Smooth muscle cell (in vitro differentiated cells): ENCODE results near the gene ARHGEF3. TPM values are rescaled to one million over a fixed set of nuclear protein-coding genes. Genes with fewer than 3 reads are reported as not detected.
A peak's percentile ranks its signal among the peaks of the same experiment; 100 is the strongest.

Source experiments
- DNase-seq: peaks from one replicate; lab custom pipeline; 2025; ENCODE audit not compliant: unreplicated experiment; lab: John Stamatoyannopoulos, UW
- H2AFZ ChIP-seq: fragments of 200-600 bp; sonication (generic); 2 replicates; pipeline ENCODE4 v1.6.0; 2016; ENCODE audit warnings: antibody characterized with exemption, low read depth, mild to moderate bottlenecking
- H3F3A ChIP-seq: fragments of 200-600 bp; sonication (generic); 2 replicates; pipeline ENCODE4 v1.6.0; 2017; ENCODE audit warnings: antibody characterized with exemption, low read depth
- H3K27ac ChIP-seq: fragments of 200-600 bp; sonication (generic); 2 replicates; pipeline ENCODE4 v1.5.1; 2016; ENCODE audit warnings: low read depth, mild to moderate bottlenecking
- H3K27me3 ChIP-seq: fragments of 200-600 bp; sonication (generic); 2 replicates; pipeline ENCODE4 v1.6.1; 2016; ENCODE audit warnings: low read depth, mild to moderate bottlenecking
- H3K36me3 ChIP-seq: fragments of 200-600 bp; sonication (generic); 2 replicates; pipeline ENCODE4 v1.5.1; 2016; ENCODE audit warnings: low read depth
- H3K4me1 ChIP-seq: fragments of 200-600 bp; sonication (generic); 2 replicates; pipeline ENCODE4 v1.5.1; 2016; ENCODE audit warnings: low read depth
- H3K4me2 ChIP-seq: fragments of 200-600 bp; sonication (generic); 2 replicates; pipeline ENCODE4 v1.6.0; 2016; ENCODE audit warnings: mild to moderate bottlenecking
- H3K4me3 ChIP-seq: fragments of 200-600 bp; sonication (generic); 2 replicates; pipeline ENCODE4 v1.5.1; 2016; ENCODE audit warnings: mild to moderate bottlenecking
- H3K79me2 ChIP-seq: fragments of 200-600 bp; sonication (generic); 2 replicates; pipeline ENCODE4 v1.6.0; 2016; ENCODE audit warnings: low read depth, mild to moderate bottlenecking
- H3K9ac ChIP-seq: fragments of 200-600 bp; sonication (generic); 2 replicates; pipeline ENCODE4 v1.6.0; 2016; ENCODE audit warnings: low read depth
- H3K9me3 ChIP-seq: fragments of 200-600 bp; sonication (generic); replicated peaks from 2 replicates; pipeline ENCODE4 v1.5.1; 2016; ENCODE audit warnings: low read depth
- H4K20me1 ChIP-seq: fragments of 200-600 bp; sonication (generic); 2 replicates; pipeline ENCODE4 v1.6.0; 2016; ENCODE audit warnings: low read depth
- CTCF ChIP-seq: fragments of 200-600 bp; sonication (generic); IDR thresholded peaks from 2 replicates; pipeline ENCODE4 v1.5.1; 2017; ENCODE audit warnings: borderline replicate concordance, mild to moderate bottlenecking, antibody characterized with exemption; ENCODE audit not compliant: insufficient read depth, poor library complexity, severe bottlenecking
- WGBS: methylation state at CpG from one replicate; pipeline ENCODE4 v1.1.7; 2016; ENCODE audit warnings: low lambda C conversion rate; 5-methylcytosine and 5-hydroxymethylcytosine counted together
- polyA plus RNA-seq: library from polyadenylated mRNA; unstranded; fragments of >200 nt; fragmentation: Nextera tagmentation; extraction: Ambion mirVana; gene quantifications from 2 replicates; pipeline ENCODE4 v1.2.1, GENCODE V29; 2016
- total RNA-seq: library from RNA; depleted of rRNA; stranded (reverse); fragments of >200 nt; gene quantifications from 2 replicates; pipeline ENCODE4 v1.2.3, GENCODE V29; 2014

ARHGEF3 gene
- total and polyA plus RNA-seq, 2 experiments from 2014 or later: 131 to 137 TPM

GRCh38 chr3:56823421-56823926, 21.7 kb upstream of the ARHGEF3 start:
- Histone ChIP-seq H3K9me3 (no peaks in the 10 kb centered on the region), H4K20me1 (no peaks in the 10 kb centered on the region), H3K79me2 (peaks cover 8% of the 10 kb centered on the region), H3K27me3 (no peaks in the 10 kb centered on the region), H3K9ac (no peak overlapping the region), H3K27ac (no peak overlapping the region), H3K4me1 (peaks cover 17% of the 10 kb centered on the region), H2AFZ (no peak overlapping the region), H3K4me3 (no peak overlapping the region), H3K36me3 (no peaks in the 10 kb centered on the region), H3F3A (peaks cover 8% of the 10 kb centered on the region), H3K4me2 (peak overlapping the region; percentile 43)
- no peak for TF ChIP-seq CTCF
- DNase-seq: no peak

- Histone ChIP-seq H2AFZ (no peak overlapping the region), H3K27me3 (no peaks in the 10 kb centered on the region), H3K27ac (no peak overlapping the region), H3K9ac (no peak overlapping the region), H3F3A (peaks cover 8% of the 10 kb centered on the region), H3K4me1 (peaks cover 17% of the 10 kb centered on the region), H3K79me2 (peaks cover 8% of the 10 kb centered on the region), H4K20me1 (no peaks in the 10 kb centered on the region), H3K36me3 (no peaks in the 10 kb centered on the region), H3K4me2 (no peak overlapping the region), H3K4me3 (no peak overlapping the region), H3K9me3 (no peaks in the 10 kb centered on the region)
- WGBS: 75% methylated on average over 7 of the region's 7 CpGs
- DNase-seq: no peak
- TF ChIP-seq CTCF: no peak
These were observed 20.8 kb upstream of the ARHGEF3 start for GRCh38 chr3:56822501-56822900.

- WGBS: 96% methylated on average over 2 of the region's 2 CpGs
- H3K36me3 ChIP-seq: no peaks in the 10 kb centered on the region
- peaks cover 8% of the 10 kb centered on the region for H3F3A ChIP-seq
- H3K27ac ChIP-seq: no peak overlapping the region
- no peaks in the 10 kb centered on the region for H3K9me3 ChIP-seq
- H3K4me2 ChIP-seq: no peak overlapping the region
- TF ChIP-seq CTCF: no peak
- DNase-seq: no peak
- no peak overlapping the region for H3K4me3 ChIP-seq
- H4K20me1 ChIP-seq: no peaks in the 10 kb centered on the region
- no peaks in the 10 kb centered on the region for H3K27me3 ChIP-seq
- H2AFZ ChIP-seq: no peak overlapping the region
- H3K79me2 ChIP-seq: no peaks in the 10 kb centered on the region
- H3K4me1 ChIP-seq: peaks cover 11% of the 10 kb centered on the region
- no peak overlapping the region for H3K9ac ChIP-seq
These were observed 17.5 kb upstream of the ARHGEF3 start for GRCh38 chr3:56819016-56819809.
